A673 (cell line): ENCODE data around the gene MPIG6B.

ENCODE experiments used
- EZH2 ChIP-seq: fragments of 200-600 bp; sonication (generic); IDR thresholded peaks from 2 replicates; pipeline ENCODE4 v1.6.1; 2017; ENCODE audit warnings: borderline replicate concordance, low read depth, mild to moderate bottlenecking, mixed read lengths, antibody characterized with exemption, low read length; ENCODE audit not compliant: poor library complexity, severe bottlenecking
- TF ChIP-seq, protein P1 (sequence below): fragments of 300-800, 200-600 bp; sonication (generic); conservative IDR thresholded peaks from 2 replicates; pipeline ENCODE4 v1.5.1; 2017; ENCODE audit warnings: low read depth, mild to moderate bottlenecking, antibody characterized with exemption, low read length, moderate library complexity, mixed read lengths

DNA sequence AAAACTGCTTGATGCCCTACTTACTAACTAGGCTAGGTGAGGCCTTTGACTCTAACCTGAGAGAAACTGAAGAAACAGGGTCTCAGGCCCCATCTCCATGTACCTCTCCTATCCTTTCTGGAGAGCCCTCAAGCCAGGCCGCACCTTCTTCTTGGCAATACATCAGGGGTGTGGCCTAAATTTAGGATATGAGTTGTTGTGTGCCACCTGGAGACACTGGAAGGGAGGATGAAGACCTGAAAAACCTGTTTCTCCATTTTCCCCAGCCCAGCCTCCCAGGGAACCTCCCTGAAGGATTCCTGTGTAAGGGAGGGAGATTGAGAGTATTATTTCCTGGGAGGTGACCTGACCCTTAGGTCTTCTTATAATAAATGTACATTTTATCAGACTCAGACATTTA is 4.9 kb upstream of the MPIG6B start:
- TF ChIP-seq EZH2: no peak
- TF ChIP-seq, protein P1, sequence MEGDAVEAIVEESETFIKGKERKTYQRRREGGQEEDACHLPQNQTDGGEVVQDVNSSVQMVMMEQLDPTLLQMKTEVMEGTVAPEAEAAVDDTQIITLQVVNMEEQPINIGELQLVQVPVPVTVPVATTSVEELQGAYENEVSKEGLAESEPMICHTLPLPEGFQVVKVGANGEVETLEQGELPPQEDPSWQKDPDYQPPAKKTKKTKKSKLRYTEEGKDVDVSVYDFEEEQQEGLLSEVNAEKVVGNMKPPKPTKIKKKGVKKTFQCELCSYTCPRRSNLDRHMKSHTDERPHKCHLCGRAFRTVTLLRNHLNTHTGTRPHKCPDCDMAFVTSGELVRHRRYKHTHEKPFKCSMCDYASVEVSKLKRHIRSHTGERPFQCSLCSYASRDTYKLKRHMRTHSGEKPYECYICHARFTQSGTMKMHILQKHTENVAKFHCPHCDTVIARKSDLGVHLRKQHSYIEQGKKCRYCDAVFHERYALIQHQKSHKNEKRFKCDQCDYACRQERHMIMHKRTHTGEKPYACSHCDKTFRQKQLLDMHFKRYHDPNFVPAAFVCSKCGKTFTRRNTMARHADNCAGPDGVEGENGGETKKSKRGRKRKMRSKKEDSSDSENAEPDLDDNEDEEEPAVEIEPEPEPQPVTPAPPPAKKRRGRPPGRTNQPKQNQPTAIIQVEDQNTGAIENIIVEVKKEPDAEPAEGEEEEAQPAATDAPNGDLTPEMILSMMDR: no peak
